Hepatocyte (in vitro differentiated cells): ENCODE results near the gene PARD3B.

Experiments used
- EZH2 ChIP-seq: fragments of 200-600 bp; sonication (generic); IDR thresholded peaks from 2 replicates; pipeline ENCODE4 v1.6.1; 2016; ENCODE audit warnings: antibody characterized with exemption, mild to moderate bottlenecking, borderline replicate concordance
- EZH2phosphoT487 ChIP-seq: fragments of 200-600 bp; sonication (generic); IDR thresholded peaks from one replicate; pipeline ENCODE4 v1.6.1; 2018; ENCODE audit warnings: antibody characterized with exemption, mild to moderate bottlenecking, low read depth, moderate library complexity; ENCODE audit not compliant: unreplicated experiment, severe bottlenecking
- TF ChIP-seq, protein P1 (sequence below): fragments of 200-600 bp; sonication (generic); IDR thresholded peaks from 2 replicates; pipeline ENCODE4 v1.5.1; 2016; ENCODE audit warnings: antibody characterized with exemption, mild to moderate bottlenecking; ENCODE audit not compliant: poor library complexity

- TF ChIP-seq EZH2 (no peak), EZH2phosphoT487 (no peak)
- TF ChIP-seq, protein P1, sequence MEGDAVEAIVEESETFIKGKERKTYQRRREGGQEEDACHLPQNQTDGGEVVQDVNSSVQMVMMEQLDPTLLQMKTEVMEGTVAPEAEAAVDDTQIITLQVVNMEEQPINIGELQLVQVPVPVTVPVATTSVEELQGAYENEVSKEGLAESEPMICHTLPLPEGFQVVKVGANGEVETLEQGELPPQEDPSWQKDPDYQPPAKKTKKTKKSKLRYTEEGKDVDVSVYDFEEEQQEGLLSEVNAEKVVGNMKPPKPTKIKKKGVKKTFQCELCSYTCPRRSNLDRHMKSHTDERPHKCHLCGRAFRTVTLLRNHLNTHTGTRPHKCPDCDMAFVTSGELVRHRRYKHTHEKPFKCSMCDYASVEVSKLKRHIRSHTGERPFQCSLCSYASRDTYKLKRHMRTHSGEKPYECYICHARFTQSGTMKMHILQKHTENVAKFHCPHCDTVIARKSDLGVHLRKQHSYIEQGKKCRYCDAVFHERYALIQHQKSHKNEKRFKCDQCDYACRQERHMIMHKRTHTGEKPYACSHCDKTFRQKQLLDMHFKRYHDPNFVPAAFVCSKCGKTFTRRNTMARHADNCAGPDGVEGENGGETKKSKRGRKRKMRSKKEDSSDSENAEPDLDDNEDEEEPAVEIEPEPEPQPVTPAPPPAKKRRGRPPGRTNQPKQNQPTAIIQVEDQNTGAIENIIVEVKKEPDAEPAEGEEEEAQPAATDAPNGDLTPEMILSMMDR: no peak
These were observed 118.6 kb downstream of the PARD3B start for GRCh38 chr2:204663816-204664425.
